Trophoblast cell (in vitro differentiated cells and primary cell): ENCODE results near the gene C1QTNF12.

Source experiments
- DNase-seq, 2 donors: peaks; one replicate each; pipeline ENCODE4 v3.0.0-alpha.2; 2016
- H2AFZ ChIP-seq: 2 replicates; pipeline ENCODE4 v1.6.1; 2013; ENCODE audit warnings: low read length, moderate library complexity, mild to moderate bottlenecking; ENCODE audit not compliant: insufficient read depth, poor library complexity
- H2AK5ac ChIP-seq: 2 replicates; pipeline ENCODE4 v1.6.1; 2013; ENCODE audit warnings: mild to moderate bottlenecking, low read length
- H2BK120ac ChIP-seq: 2 replicates; pipeline ENCODE4 v1.6.1; 2013; ENCODE audit warnings: low read length, mild to moderate bottlenecking, moderate library complexity; ENCODE audit not compliant: insufficient read depth, poor library complexity
- H2BK12ac ChIP-seq: 2 replicates; pipeline ENCODE4 v1.6.1; 2013; ENCODE audit warnings: mild to moderate bottlenecking, low read length, moderate library complexity
- H2BK5ac ChIP-seq: 2 replicates; pipeline ENCODE4 v1.6.1; 2013; ENCODE audit warnings: low read length, low read depth, moderate library complexity, mild to moderate bottlenecking; ENCODE audit not compliant: poor library complexity
- H3K14ac ChIP-seq: 2 replicates; pipeline ENCODE4 v1.6.1; 2013; ENCODE audit warnings: mild to moderate bottlenecking, low read length
- H3K18ac ChIP-seq: 2 replicates; pipeline ENCODE4 v1.6.1; 2013; ENCODE audit warnings: mild to moderate bottlenecking, low read length
- H3K23ac ChIP-seq: 2 replicates; pipeline ENCODE4 v1.6.1; 2013; ENCODE audit warnings: low read length
- H3K27ac ChIP-seq: 2 replicates; pipeline ENCODE4 v1.5.1; 2013; ENCODE audit warnings: low read depth, mild to moderate bottlenecking, inconsistent platforms, low read length, moderate library complexity
- H3K27me3 ChIP-seq: 2 replicates; pipeline ENCODE4 v1.6.1; 2013; ENCODE audit warnings: inconsistent platforms, mild to moderate bottlenecking, low read length, moderate library complexity; ENCODE audit not compliant: insufficient read depth
- H3K36me3 ChIP-seq, 2 experiments: 1 replicate in 1 of 2; 2 replicates in 1 of 2; pipeline ENCODE4 v1.6.1; 2013; ENCODE audit warnings: low read length in 2 of 2, mild to moderate bottlenecking in 2 of 2, moderate library complexity in 1 of 2; ENCODE audit not compliant: insufficient read depth in 2 of 2, control insufficient read depth in 1 of 2
- H3K4ac ChIP-seq: 2 replicates; pipeline ENCODE4 v1.6.1; 2013; ENCODE audit warnings: low read depth, mild to moderate bottlenecking, low read length, moderate library complexity
- H3K4me1 ChIP-seq, 2 experiments: 1 replicate in 1 of 2; 2 replicates in 1 of 2; pipeline ENCODE4 v1.6.1; 2013; ENCODE audit warnings: low read length in 2 of 2, mild to moderate bottlenecking in 2 of 2, moderate library complexity in 1 of 2; ENCODE audit not compliant: insufficient read depth in 2 of 2, control insufficient read depth in 1 of 2
- H3K4me2 ChIP-seq: 2 replicates; pipeline ENCODE4 v1.6.1; 2013; ENCODE audit warnings: inconsistent platforms, mild to moderate bottlenecking, low read length, moderate library complexity
- H3K4me3 ChIP-seq: 2 replicates; pipeline ENCODE4 v1.5.1; 2013; ENCODE audit warnings: mild to moderate bottlenecking, low read depth, low read length, inconsistent platforms
- H3K79me1 ChIP-seq: one replicate; pipeline ENCODE4 v1.6.1; 2013; ENCODE audit warnings: low read length
- H3K79me2 ChIP-seq: 2 replicates; pipeline ENCODE4 v1.6.1; 2013; ENCODE audit warnings: low read length, mild to moderate bottlenecking; ENCODE audit not compliant: control insufficient read depth, insufficient read depth, poor library complexity
- H3K9ac ChIP-seq: 2 replicates; pipeline ENCODE4 v1.6.1; 2013; ENCODE audit warnings: mild to moderate bottlenecking, low read length
- H3K9me3 ChIP-seq: 2 replicates; pipeline ENCODE4 v1.6.1; 2013; ENCODE audit warnings: low read depth, mild to moderate bottlenecking, control low read depth, inconsistent platforms, low read length; ENCODE audit not compliant: insufficient read depth
- H4K12ac ChIP-seq: 2 replicates; pipeline ENCODE4 v1.6.1; 2013; ENCODE audit warnings: low read depth, mild to moderate bottlenecking, low read length, moderate library complexity
- H4K8ac ChIP-seq: 2 replicates; pipeline ENCODE4 v1.6.1; 2013; ENCODE audit warnings: low read depth, mild to moderate bottlenecking, low read length, moderate library complexity
- H4K91ac ChIP-seq: one replicate; pipeline ENCODE4 v1.6.1; 2013; ENCODE audit warnings: low read depth, mild to moderate bottlenecking, low read length, moderate library complexity
- WGBS: extraction: QIAGEN DNeasy Blood & Tissue Kit; methylation state at CpG from one replicate; pipeline ENCODE4 v1.1.7; 2013; ENCODE audit warnings: missing lambda C conversion rate; ENCODE audit not compliant: insufficient read length, insufficient coverage; ENCODE audit errors: extremely low coverage; 5-methylcytosine and 5-hydroxymethylcytosine counted together

The C1QTNF12 gene

GRCh38 chr1:1220197-1220596, 26.3 kb downstream of the C1QTNF12 start:
- no peak for DNase-seq
- Histone ChIP-seq H3K9ac (no peak overlapping the region), H2AK5ac (no peak overlapping the region), H3K9me3 (peaks cover 3% of the 10 kb centered on the region), H4K91ac (no peak overlapping the region), H3K18ac (no peak overlapping the region), H3K36me3 (peaks cover 84 to 93% of the 10 kb centered on the region in 2 experiments), H3K23ac (no peak overlapping the region), H3K27ac (no peak overlapping the region), H2BK12ac (no peak overlapping the region), H3K4me3 (no peak overlapping the region), H3K4ac (no peak overlapping the region), H3K79me2 (no peaks in the 10 kb centered on the region), H3K27me3 (no peaks in the 10 kb centered on the region), H3K4me2 (no peak overlapping the region), H2BK5ac (no peak overlapping the region), H3K14ac (no peak overlapping the region), H2AFZ (no peak overlapping the region), H4K12ac (no peak overlapping the region), H3K79me1 (no peaks in the 10 kb centered on the region), H3K4me1 (no peaks in the 10 kb centered on the region), H2BK120ac (no peak overlapping the region), H4K8ac (no peak overlapping the region)
- no CpG with 5 or more reads among the region's 24 CpGs for WGBS

GRCh38 chr1:1219341-1219740, 27.2 kb downstream of the C1QTNF12 start:
- WGBS, result no CpG with 5 or more reads among the region's 20 CpGs

DNA sequence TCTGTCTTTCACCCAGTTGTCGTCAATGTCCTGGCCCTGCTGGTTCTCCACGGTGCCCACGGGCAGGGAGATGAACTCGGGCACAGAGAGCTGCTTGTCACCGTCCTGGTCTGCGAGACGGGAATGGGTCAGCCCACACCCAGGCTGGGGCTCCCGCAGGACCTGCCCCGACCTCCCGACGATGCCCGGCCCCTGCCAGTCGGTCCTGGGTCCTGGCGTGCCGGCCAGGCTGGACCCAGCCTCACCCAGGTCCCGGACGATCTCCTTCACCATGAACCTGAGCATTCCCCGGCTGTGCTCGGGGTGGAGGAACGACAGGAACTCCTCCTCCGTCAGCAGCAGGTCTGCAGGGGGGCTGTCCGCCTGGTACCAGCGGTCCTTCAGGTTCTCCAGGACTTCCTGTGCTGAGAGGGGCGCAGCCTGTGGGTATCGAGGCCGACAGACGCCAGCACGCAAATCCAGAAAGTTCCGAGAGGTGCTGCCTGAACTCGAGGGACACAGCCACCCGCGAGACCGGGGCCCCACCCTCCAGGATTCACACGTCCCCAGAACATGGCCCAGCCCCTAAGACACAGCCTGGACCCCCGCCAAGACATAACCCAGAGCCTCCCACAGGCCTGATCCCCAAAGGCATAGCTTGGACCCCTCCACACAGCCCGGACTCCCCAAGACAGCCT, 27.9 kb downstream of the C1QTNF12 start:
- Histone ChIP-seq H3K36me3 (peaks cover 76 to 81% of the 10 kb centered on the region in 2 experiments), H3K79me1 (no peaks in the 10 kb centered on the region), H2BK120ac (no peak overlapping the region), H3K4ac (no peak overlapping the region), H3K27me3 (no peaks in the 10 kb centered on the region), H2AK5ac (no peak overlapping the region), H4K91ac (no peak overlapping the region), H2BK12ac (no peak overlapping the region), H3K79me2 (no peaks in the 10 kb centered on the region), H4K8ac (no peak overlapping the region), H3K4me2 (no peak overlapping the region), H3K9me3 (peaks cover 3% of the 10 kb centered on the region), H4K12ac (no peak overlapping the region), H3K23ac (no peak overlapping the region), H3K9ac (no peak overlapping the region), H3K4me3 (no peak overlapping the region), H3K14ac (no peak overlapping the region), H3K27ac (no peak overlapping the region), H2AFZ (no peak overlapping the region), H3K4me1 (no peaks in the 10 kb centered on the region), H2BK5ac (no peak overlapping the region), H3K18ac (no peak overlapping the region)
- no CpG with 5 or more reads among the region's 36 CpGs for WGBS
- DNase-seq, result no peak

More at GRCh38 chr1:1219341-1219740, 27.2 kb downstream of the C1QTNF12 start:
- Histone ChIP-seq H3K9ac (no peak overlapping the region), H2BK120ac (no peak overlapping the region), H2BK12ac (no peak overlapping the region), H4K8ac (no peak overlapping the region), H3K4me2 (no peak overlapping the region), H3K4me3 (no peak overlapping the region), H2BK5ac (no peak overlapping the region), H4K91ac (no peak overlapping the region), H3K36me3 (peaks cover 80 to 85% of the 10 kb centered on the region in 2 experiments), H2AK5ac (no peak overlapping the region), H3K14ac (no peak overlapping the region), H4K12ac (no peak overlapping the region), H2AFZ (no peak overlapping the region), H3K4me1 (no peaks in the 10 kb centered on the region), H3K27ac (no peak overlapping the region), H3K27me3 (no peaks in the 10 kb centered on the region), H3K9me3 (peaks cover 3% of the 10 kb centered on the region), H3K79me2 (no peaks in the 10 kb centered on the region), H3K23ac (no peak overlapping the region), H3K4ac (no peak overlapping the region), H3K79me1 (no peaks in the 10 kb centered on the region), H3K18ac (no peak overlapping the region)
- DNase-seq, result no peak

DNA sequence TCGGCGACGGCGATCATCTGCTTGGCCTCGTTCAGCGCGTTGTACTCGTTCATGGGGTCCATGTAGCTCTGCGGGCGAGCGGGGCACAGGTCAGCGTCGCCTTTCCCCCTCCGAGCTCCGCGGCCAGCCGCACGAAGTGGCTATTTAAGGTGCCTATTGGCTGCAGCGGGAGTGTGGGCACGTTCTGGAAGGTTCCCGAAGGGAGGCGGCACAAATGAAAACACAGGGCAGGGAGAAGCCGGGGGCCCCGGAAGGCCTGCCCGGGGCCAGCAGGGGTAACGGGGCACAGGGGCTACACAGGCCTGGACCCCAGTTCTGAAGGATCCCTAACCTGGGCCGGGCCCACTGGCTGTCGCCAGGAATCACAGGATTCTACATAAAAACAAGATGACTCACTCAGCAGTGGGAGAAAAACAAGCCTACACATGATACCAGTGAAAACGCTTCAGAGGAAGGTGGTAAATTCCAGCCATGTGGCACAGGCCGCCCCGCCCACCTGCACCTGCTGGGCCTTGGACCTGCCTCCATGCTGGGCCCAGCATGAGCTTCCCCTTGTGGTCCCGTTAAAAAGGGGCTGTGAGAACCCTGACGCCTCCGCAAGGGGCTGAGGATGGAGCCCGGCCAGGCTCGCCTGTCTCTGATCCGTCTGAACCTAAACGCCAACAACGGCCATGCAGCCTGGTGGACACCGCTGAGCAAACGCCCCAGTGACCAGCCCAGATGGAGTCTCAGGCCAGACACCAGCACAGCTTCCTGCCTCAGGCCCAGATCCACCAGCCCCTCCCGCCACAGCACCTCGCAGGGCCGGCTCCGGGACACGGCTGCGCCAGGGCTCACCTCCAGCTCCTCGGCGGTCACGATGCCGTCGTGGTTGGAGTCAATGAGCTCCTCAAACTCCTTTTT, 28.6 kb downstream of the C1QTNF12 start:
- H3K4me2 ChIP-seq, result no peak overlapping the region
- no peak overlapping the region for H4K91ac ChIP-seq
- no peak overlapping the region for H3K9ac ChIP-seq
- no peaks in the 10 kb centered on the region for H3K79me2 ChIP-seq
- no peaks in the 10 kb centered on the region for H3K79me1 ChIP-seq
- DNase-seq, result no peak
- no peaks in the 10 kb centered on the region for H3K4me1 ChIP-seq
- no peak overlapping the region for H3K23ac ChIP-seq
- H2AK5ac ChIP-seq, result no peak overlapping the region
- no peak overlapping the region for H4K12ac ChIP-seq
- H2AFZ ChIP-seq, result no peak overlapping the region
- no peak overlapping the region for H3K27ac ChIP-seq
- H3K4ac ChIP-seq, result no peak overlapping the region
- WGBS, result no CpG with 5 or more reads among the region's 52 CpGs
- no peak overlapping the region for H3K18ac ChIP-seq
- H2BK120ac ChIP-seq, result no peak overlapping the region
- H3K14ac ChIP-seq, result no peak overlapping the region
- no peak overlapping the region for H2BK12ac ChIP-seq
- H3K9me3 ChIP-seq, result peaks cover 7% of the 10 kb centered on the region
- no peaks in the 10 kb centered on the region for H3K27me3 ChIP-seq
- H4K8ac ChIP-seq, result no peak overlapping the region
- H2BK5ac ChIP-seq, result no peak overlapping the region
- peaks cover 68 to 73% of the 10 kb centered on the region in 2 experiments for H3K36me3 ChIP-seq
- no peak overlapping the region for H3K4me3 ChIP-seq
